BE2C (cell line): Measurements from ENCODE around the gene SLC25A40.

Experiments used
- DNase-seq: peaks from one replicate; pipeline ENCODE4 v3.0.0-alpha.2; 2020
- H3K27me3 ChIP-seq: fragments of 250-450 bp; sonication (Bioruptor Pico); 2 replicates; pipeline ENCODE4 v1.5.1; 2020; ENCODE audit warnings: mild to moderate bottlenecking
- H3K36me3 ChIP-seq: fragments of 250-450 bp; sonication (Bioruptor Pico); 2 replicates; pipeline ENCODE4 v1.5.1; 2020; ENCODE audit warnings: mild to moderate bottlenecking
- H3K4me1 ChIP-seq: fragments of 250-450 bp; sonication (Bioruptor Pico); 2 replicates; pipeline ENCODE4 v1.5.1; 2020
- H3K4me3 ChIP-seq: 2 replicates; pipeline ENCODE4 v1.5.1; 2011; ENCODE audit warnings: low read depth, low read length
- H3K9me3 ChIP-seq: fragments of 250-450 bp; sonication (Bioruptor Pico); 2 replicates; pipeline ENCODE4 v1.5.1; 2020
- TF ChIP-seq, protein P1 (sequence below): IDR thresholded peaks from 2 replicates; pipeline ENCODE4 v1.5.1; 2012; ENCODE audit warnings: mild to moderate bottlenecking, low read depth, low read length

Gene SLC25A40

GRCh38 chr7:87785368-87785995 lies 90.7 kb downstream of the SLC25A40 start:
- no peaks in the 10 kb centered on the region for H3K4me1 ChIP-seq
- H3K9me3 ChIP-seq, result no peaks in the 10 kb centered on the region
- no peaks in the 10 kb centered on the region for H3K36me3 ChIP-seq
- H3K27me3 ChIP-seq, result no peaks in the 10 kb centered on the region
- no peak for DNase-seq
- TF ChIP-seq, protein P1, sequence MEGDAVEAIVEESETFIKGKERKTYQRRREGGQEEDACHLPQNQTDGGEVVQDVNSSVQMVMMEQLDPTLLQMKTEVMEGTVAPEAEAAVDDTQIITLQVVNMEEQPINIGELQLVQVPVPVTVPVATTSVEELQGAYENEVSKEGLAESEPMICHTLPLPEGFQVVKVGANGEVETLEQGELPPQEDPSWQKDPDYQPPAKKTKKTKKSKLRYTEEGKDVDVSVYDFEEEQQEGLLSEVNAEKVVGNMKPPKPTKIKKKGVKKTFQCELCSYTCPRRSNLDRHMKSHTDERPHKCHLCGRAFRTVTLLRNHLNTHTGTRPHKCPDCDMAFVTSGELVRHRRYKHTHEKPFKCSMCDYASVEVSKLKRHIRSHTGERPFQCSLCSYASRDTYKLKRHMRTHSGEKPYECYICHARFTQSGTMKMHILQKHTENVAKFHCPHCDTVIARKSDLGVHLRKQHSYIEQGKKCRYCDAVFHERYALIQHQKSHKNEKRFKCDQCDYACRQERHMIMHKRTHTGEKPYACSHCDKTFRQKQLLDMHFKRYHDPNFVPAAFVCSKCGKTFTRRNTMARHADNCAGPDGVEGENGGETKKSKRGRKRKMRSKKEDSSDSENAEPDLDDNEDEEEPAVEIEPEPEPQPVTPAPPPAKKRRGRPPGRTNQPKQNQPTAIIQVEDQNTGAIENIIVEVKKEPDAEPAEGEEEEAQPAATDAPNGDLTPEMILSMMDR, result no peak
- no peak overlapping the region for H3K4me3 ChIP-seq

- Histone ChIP-seq H3K9me3 (no peaks in the 10 kb centered on the region), H3K4me3 (no peak overlapping the region), H3K27me3 (no peaks in the 10 kb centered on the region), H3K4me1 (no peaks in the 10 kb centered on the region), H3K36me3 (no peaks in the 10 kb centered on the region)
- TF ChIP-seq, protein P1, result no peak
- no peak for DNase-seq
Measured at GRCh38 chr7:87784424-87784823, 91.7 kb downstream of the SLC25A40 start.
